Measurements from ENCODE around the gene TIMP2.
"Not testable (repeated sequence)": the region's sequence is repeated elsewhere in the genome, so short reads cannot be mapped to it uniquely, and the experiment has no call there.

Gene TIMP2

DNA sequence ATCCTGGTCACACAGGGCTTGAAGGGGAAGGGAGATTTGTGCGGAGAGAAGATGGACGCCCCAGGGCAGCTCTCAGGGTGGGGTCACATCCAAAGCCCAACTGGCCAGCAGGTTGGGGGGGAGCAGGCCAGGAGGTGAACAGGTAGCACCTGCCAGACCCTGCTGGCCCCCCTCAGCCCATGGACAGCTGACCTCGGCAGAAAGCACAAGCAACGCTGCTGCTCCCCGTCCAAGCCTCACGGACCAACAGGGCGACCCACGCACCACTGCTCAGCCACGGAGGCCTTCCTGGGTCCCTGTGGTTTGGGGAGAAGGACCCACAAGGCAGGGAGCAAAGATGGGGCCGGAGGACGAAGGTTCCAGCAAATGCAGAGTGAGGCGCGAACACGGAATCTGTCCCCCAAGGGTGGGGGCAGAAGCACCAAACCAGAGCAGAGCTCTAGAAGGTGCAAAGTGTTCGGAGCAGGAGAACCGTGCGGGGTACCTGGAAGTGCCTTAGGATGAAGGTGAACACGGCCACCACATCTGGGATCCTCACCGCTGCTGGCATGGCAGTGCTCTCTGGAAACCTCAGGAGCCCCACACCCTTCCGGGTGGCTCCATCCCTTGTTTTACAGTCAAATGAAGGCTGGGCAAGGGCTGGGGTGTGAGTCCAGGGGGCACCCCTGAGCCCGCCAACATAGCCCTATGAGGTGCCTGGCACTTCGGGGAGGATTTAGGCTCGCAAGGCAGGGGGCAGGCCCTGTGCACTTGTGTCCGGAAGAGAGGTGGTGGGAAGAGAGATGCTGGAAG lies 40.1 kb downstream of the TIMP2 start:
- no peak overlapping the region for H3K27ac Mint-ChIP-seq
- DNase-seq (no peak), ATAC-seq (no peak)
- no peaks in the 10 kb centered on the region for H3K36me3 Mint-ChIP-seq (ENCODE audit: low read depth)
- peaks cover 2% of the 10 kb centered on the region for H3K27me3 Mint-ChIP-seq
- no peak overlapping the region for H3K4me3 Mint-ChIP-seq
- H3K9me3 Mint-ChIP-seq: no peaks in the 10 kb centered on the region
- H3K4me1 Mint-ChIP-seq: peaks cover 25% of the 10 kb centered on the region

DNA sequence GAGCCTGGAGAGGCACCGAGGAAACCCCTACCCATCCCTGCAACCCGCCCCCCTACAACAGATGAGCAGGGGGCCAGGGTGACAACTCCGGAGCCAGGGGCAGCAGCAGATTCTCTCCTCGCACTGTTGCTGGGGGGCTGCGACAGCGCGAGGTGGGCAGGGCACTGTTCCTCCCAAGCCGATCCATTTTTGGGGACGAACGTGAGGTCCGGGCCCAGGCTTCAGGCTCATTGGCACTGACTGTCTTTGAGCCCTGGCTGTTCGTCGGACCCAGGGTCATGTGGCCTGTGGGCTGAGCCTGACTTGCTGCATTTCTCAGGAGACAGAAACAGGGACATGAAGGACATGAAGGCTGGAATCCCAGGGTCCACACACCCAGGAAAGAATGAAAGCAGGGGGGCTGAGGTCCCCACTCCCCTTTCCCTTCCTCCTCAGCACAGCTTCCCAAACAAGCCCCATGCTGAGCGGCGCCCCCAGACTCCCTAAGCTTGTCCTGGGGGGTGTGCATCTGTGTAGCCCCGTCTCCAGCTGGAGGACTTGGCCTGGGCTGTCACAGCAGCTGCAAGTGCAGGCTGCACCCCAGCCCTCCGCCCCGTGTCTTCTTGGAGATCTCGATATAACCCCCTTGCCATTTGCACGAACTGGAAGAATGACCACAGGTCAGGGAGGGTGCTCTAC lies 40.9 kb downstream of the TIMP2 start:
- H3K27ac Mint-ChIP-seq: no peak overlapping the region
- H3K4me1 Mint-ChIP-seq: peaks cover 26% of the 10 kb centered on the region
- ATAC-seq: no peak
- H3K9me3 Mint-ChIP-seq: no peaks in the 10 kb centered on the region
- H3K4me3 Mint-ChIP-seq: no peak overlapping the region
- DNase-seq: no peak
- peaks cover 2% of the 10 kb centered on the region for H3K27me3 Mint-ChIP-seq
- no peaks in the 10 kb centered on the region for H3K36me3 Mint-ChIP-seq (ENCODE audit: low read depth)

DNA sequence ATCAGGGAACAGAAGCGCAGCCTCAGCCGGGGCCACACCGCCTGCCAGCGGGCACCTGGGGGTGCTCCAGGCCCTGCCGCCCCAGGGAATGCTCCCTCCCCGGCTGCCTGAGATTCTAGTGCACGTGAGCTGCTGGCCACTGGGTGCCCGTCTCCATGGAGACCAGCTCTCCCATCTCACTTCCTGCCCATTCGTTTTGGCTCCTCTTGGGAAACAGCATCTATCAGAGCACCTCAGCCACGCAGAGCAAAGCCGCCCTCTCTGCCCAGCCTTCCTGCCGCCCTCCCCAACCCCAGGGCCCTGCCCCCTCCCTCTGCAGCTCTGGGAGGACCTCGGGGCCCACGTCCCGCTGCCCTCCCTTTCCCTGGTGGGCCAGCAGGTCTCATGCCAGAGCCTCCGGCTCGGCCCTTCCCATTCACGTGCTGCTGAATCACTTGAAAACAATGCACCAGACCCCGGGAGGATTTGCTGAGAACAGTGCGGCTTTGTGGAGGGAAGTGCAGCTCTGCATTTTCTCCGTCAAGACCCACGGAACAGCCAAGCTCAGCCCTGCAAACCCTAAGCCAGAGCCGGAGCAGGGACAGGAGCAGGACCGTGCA lies 41.6 kb downstream of the TIMP2 start:
- H3K36me3 Mint-ChIP-seq (ENCODE audit: low read depth): no peaks in the 10 kb centered on the region
- no peak overlapping the region for H3K27ac Mint-ChIP-seq
- no peak for ATAC-seq
- no peak overlapping the region for H3K4me3 Mint-ChIP-seq
- no peaks in the 10 kb centered on the region for H3K9me3 Mint-ChIP-seq
- peaks cover 25% of the 10 kb centered on the region for H3K4me1 Mint-ChIP-seq
- no peak for DNase-seq
- H3K27me3 Mint-ChIP-seq: peaks cover 2% of the 10 kb centered on the region

DNA sequence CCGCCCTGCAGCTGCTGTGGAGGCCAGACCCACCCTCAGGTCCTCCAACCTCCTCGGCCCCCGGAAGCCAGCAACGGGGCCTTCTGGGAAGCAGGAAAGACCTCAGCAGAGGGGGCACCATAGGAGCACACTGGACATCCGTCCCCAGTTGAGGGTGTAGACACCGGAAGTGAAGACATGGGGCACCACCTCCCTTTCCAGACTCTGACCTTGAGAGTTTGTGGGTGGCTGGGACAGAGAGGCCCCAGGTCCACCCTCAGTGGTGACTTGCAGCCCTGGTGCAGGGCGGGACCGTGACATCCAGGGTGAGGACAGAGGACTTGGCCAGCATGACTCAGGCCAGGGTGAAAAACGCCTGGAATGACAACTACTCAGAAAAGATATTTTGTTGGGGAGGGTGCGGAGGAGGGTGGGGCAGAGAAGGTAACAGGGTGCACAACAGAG lies 42.1 kb downstream of the TIMP2 start:
- Mint-ChIP-seq H3K4me3 (peak overlapping the region; percentile 49), H3K4me1 (peaks cover 26% of the 10 kb centered on the region), H3K27ac (peak overlapping the region; percentile 72), H3K9me3 (no peaks in the 10 kb centered on the region), H3K27me3 (peaks cover 2% of the 10 kb centered on the region), H3K36me3 (ENCODE audit: low read depth) (no peaks in the 10 kb centered on the region)
- DNase-seq: no peak
- no peak for ATAC-seq

DNA sequence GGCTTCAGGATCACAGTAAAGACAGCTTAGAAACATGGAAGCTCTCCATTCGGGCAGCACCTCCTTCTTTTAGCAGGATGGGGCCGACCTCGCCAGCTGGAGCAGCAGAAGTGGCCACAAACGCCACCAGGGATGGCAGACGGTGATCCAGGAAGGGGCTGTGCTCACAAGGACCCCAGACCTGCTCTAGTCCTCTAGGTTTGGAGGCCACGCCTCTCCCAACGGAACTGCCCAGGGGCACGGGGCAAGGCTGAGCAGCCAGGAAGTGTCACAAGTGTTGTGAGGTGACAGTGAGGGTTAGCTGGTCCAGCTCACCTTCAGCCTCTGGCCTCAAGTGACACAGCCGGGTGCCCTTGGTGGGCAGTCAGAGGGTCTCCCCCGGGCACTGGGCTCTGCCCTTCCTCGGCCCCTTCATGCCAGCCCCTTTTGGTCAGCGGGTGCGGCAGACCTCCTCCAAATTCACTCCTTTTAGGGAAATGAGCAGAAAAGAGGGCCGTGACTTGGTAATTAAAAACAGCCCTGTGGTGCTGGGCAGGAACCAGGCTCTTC lies 42.6 kb downstream of the TIMP2 start:
- Mint-ChIP-seq H3K4me3 (no peak overlapping the region), H3K4me1 (peaks cover 27% of the 10 kb centered on the region), H3K36me3 (ENCODE audit: low read depth) (no peaks in the 10 kb centered on the region), H3K9me3 (no peaks in the 10 kb centered on the region), H3K27me3 (peaks cover 2% of the 10 kb centered on the region), H3K27ac (peak overlapping the region; percentile 72)
- DNase-seq (no peak), ATAC-seq (no peak)

DNA sequence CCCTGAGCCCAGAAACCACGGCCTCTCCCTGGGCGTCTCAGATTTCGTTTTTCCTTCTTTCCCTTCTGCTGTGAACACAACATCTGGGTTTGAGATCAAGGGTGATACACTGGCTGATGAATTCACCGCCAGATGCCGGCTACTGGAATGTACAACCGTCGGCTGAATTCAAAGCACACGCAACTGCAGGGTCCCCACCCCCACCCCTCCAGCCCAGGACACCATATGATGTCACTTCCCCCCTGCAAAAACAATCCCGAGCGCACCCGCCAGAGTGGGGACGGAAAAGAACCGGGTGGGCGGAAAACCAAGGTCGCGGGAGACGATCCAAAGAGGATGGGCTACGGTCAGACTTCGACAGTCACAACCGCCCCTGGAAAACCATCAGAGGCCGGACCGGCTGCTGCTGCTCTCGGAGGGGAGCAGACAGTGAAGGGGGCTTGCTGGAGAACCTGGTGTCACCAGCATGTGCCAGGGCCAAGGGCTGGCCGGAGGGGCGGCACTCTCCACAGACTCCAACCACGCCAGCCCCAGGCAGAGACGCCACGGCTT lies 45.5 kb downstream of the TIMP2 start:
- H3K27me3 Mint-ChIP-seq: peaks cover 2% of the 10 kb centered on the region
- peaks cover 30% of the 10 kb centered on the region for H3K4me1 Mint-ChIP-seq
- DNase-seq (peak; percentile 36), ATAC-seq (peak; percentile 27)
- H3K27ac Mint-ChIP-seq: peak overlapping the region; percentile 64
- peak overlapping the region; percentile 57 for H3K4me3 Mint-ChIP-seq
- no peaks in the 10 kb centered on the region for H3K36me3 Mint-ChIP-seq (ENCODE audit: low read depth)
- H3K9me3 Mint-ChIP-seq: no peaks in the 10 kb centered on the region

DNA sequence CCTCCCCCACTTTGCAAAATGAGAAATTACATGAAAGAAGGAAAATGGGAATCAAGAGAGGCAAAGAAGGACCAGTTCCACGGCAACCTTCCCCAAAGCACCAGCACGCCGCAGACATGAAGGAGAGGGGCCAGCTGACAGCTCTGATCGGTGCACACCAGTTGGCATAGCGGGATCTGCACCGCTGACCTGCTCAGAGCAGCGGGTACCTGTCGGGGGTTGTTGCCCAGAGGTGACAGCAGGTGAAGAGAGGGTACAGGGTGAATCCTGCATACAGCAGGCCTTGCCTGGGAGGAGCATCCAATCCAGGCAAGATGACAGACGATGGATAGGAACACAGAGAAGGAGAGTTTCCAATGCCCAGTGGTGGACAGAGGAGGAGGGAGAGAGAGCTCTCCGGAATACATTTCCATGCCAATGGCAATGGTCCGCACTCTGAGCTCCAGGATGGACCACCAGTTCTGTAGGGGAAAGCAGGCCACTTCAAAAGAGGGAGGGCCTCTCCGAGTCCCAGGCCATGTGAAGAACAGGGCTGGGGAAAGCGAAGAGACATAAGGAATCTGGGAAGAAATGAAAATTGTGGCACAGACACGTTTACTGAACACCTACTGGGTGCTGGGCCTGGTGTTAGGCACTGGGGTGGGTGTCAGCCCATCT lies 46.2 kb downstream of the TIMP2 start:
- Mint-ChIP-seq H3K9me3 (no peaks in the 10 kb centered on the region), H3K27ac (peak overlapping the region; percentile 64), H3K27me3 (peaks cover 2% of the 10 kb centered on the region), H3K4me3 (peak overlapping the region; percentile 34), H3K36me3 (ENCODE audit: low read depth) (no peaks in the 10 kb centered on the region), H3K4me1 (peaks cover 30% of the 10 kb centered on the region)
- DNase-seq (no peak), ATAC-seq (no peak)

DNA sequence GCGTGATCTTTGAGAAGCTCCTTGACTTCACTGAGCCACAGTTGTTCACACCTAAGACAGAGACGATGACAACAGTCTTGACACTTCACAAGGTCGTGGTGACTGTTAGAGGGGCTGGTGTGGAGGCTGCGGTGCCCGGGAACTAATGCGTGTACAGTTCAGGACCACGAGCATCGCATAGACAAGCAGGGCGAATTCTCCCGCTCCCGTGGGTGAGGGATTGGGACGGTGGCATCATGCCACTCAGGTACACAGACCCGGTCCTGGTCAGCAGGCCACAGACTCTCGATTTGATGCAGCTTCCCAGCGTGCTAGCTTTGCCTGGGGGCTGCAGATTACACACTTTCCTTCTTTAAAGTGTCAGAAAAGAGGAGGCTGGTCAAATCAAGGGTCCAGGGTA lies 46.9 kb downstream of the TIMP2 start:
- Mint-ChIP-seq H3K27ac (no peak overlapping the region), H3K9me3 (no peaks in the 10 kb centered on the region), H3K4me3 (no peak overlapping the region), H3K36me3 (ENCODE audit: low read depth) (no peaks in the 10 kb centered on the region), H3K4me1 (peaks cover 25% of the 10 kb centered on the region), H3K27me3 (peaks cover 2% of the 10 kb centered on the region)
- ATAC-seq (no peak), DNase-seq (no peak)

DNA sequence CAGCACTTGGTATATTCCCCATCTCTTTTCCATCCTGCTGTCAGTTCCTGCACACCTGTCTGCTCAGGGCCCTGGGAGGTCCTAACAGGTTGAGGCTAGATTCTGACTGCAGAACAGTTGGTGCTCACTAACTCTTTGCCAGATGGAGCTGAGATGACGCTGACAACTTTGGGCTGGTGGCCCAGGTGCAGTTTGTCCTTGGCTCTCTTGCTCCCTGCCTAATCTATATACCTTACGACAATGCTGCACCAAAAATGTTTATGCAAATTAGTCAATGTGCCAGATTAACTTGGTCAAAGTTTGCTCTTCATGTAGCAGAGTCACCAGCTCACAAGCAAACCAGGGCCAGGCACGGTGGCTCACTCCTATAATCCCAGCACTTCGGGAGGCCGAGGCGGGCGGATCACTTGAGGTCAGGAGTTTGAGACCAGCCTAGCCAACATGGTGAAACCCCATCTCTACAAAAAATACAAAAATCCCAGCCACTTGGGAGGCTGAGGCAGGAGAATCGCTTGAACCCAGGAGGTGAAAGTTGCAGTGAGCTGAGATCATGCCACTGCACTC lies 48.2 kb downstream of the TIMP2 start:
- H3K4me3 Mint-ChIP-seq; DNase-seq; H3K27ac Mint-ChIP-seq; H3K27me3 Mint-ChIP-seq; H3K36me3 Mint-ChIP-seq (ENCODE audit: low read depth); ATAC-seq; H3K9me3 Mint-ChIP-seq: not testable (repeated sequence)
- peaks cover 21% of the 10 kb centered on the region for H3K4me1 Mint-ChIP-seq

DNA sequence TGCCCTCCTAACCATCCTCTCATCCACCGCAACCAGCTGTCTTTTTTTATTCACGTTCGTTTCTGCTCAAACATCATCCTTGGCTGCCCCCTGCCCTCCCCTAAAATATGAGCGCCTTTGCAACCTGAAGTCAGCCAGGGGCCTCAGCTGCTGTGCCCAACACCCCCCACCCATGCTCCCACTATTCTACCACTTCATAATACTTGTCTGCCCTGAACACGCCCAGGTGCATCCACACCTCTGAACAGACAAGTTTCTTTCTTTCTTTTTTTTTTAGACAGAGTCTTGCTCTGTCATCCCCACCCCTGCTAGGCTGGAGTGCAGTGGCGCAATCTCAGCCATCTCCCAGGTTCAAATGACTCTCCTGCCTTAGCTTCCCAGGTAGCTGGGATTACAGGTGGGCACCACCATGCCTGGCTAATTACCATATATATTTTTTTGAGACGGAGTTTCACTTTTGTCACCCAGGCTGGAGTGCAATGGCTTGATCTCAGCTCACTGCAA lies 49.0 kb downstream of the TIMP2 start:
- Mint-ChIP-seq H3K36me3 (ENCODE audit: low read depth) (no peaks in the 10 kb centered on the region), H3K4me1 (peaks cover 21% of the 10 kb centered on the region), H3K27ac (no peak overlapping the region), H3K27me3 (no peaks in the 10 kb centered on the region), H3K4me3 (no peak overlapping the region), H3K9me3 (no peaks in the 10 kb centered on the region)
- no peak for DNase-seq
- no peak for ATAC-seq

DNA sequence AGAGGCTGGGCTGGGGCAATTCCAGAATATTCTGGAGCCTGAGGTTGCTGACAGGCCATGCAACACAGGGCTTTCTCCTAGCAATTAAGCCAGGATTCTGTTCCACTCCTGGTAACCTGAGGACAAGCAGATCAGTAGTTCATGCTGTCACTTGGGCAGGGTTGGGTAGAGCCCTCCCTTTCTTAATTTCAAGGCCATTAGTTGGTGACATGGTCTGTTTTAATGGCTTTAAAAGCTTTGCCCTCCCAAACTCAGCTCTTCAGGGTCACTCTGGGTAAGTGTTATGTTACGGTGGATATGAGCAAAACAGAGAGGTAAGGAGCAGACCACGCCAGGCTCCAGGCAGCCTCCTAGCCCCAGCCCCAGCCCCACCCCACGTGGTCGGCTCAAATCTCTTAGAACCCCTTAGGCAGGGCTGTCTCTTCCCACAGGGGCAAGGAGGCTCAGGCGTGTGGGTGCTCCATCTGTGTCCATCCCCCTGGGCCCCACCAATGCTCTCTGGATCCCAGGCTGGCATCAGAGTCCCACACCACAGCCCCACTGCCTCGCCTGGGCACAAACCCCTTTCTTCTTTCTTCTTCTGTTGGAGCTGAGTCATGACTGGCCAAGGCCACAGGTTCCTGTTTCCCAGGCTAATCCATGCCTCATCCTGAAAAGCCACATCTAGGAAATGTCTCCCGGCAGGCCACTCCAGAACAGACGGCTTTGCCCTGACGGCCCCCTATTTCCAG lies 49.7 kb downstream of the TIMP2 start:
- Mint-ChIP-seq H3K4me1 (peaks cover 21% of the 10 kb centered on the region), H3K4me3 (no peak overlapping the region), H3K36me3 (ENCODE audit: low read depth) (no peaks in the 10 kb centered on the region), H3K9me3 (no peaks in the 10 kb centered on the region), H3K27ac (no peak overlapping the region), H3K27me3 (no peaks in the 10 kb centered on the region)
- DNase-seq (no peak), ATAC-seq (no peak)

DNA sequence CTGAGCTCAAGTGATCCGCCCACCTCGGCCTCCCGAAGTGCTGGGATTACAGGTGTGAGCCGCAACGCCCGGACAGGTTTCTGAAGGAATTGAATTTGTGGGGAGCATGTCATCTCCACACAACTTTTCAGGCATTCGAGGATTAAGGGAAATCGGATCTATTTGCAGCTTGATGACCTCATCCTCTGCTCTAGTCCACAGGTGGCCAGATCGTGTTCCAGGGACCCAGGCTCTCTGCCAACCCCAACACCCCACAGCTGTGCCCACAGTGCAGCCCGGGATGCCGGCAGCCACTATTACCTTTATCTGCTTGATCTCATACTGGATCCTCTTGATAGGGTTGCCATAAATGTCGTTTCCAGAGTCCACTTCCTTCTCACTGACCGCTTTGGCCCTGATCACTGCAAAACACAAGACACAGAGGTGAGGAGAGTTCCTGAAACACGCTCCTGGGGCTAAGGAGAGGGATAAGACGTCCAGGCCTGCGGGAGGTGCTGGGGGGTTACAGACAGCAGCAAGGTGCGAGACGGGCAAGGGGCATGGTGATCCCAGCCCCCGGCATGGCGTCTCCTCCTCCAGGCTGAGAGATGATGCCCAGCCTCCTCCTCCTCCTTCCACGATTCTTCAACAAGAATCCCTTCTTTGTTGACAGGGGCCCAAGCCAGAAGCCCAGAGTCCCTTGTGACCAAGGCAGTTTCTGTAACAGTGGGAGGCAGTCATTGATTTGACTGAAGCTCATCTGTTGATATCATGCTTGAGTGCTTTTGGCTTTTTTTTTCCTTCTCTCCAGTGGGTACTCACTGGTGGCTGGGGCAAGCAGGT lies 51.5 kb downstream of the TIMP2 start:
- DNase-seq (no peak), ATAC-seq (no peak)
- peaks cover 6% of the 10 kb centered on the region for H3K4me1 Mint-ChIP-seq
- H3K27ac Mint-ChIP-seq: no peak overlapping the region
- no peak overlapping the region for H3K4me3 Mint-ChIP-seq
- no peaks in the 10 kb centered on the region for H3K9me3 Mint-ChIP-seq
- H3K27me3 Mint-ChIP-seq: no peaks in the 10 kb centered on the region
- H3K36me3 Mint-ChIP-seq (ENCODE audit: low read depth): no peaks in the 10 kb centered on the region

DNA sequence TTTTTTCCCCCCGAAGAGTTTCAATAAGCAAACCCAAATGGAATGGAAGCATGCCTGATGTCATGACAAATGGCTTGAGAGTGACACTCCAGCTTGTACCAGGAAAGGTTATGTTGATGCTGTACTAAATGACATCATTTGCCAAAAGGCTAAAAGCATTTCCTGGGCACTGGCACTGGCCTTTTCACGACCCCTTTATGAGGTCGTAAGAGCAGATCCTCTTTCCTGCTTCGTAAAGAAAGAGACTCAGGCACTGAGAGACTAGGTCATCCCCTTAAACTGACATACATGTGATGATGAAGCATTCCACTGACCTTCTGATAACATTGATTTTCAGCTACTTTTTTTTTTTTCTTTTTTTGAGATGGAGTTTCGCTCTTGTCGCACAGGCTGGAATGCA lies 52.7 kb downstream of the TIMP2 start:
- Mint-ChIP-seq H3K27ac (no peak overlapping the region), H3K27me3 (no peaks in the 10 kb centered on the region), H3K4me3 (no peak overlapping the region), H3K9me3 (no peaks in the 10 kb centered on the region), H3K36me3 (ENCODE audit: low read depth) (no peaks in the 10 kb centered on the region), H3K4me1 (peaks cover 3% of the 10 kb centered on the region)
- ATAC-seq (no peak), DNase-seq (no peak)

All from activated naive CD8-positive, alpha-beta T cell treated with anti-CD3 and anti-CD28 coated beads, Interleukin-2, amount 50 U/mL, for 24 hours (primary cell).